Limb (tissue), 2 donors: ENCODE data around the gene P2RX1.

ENCODE experiments used
- DNase-seq, 2 donors: peaks; one replicate each; pipeline ENCODE4 v3.0.0-alpha.2; 2016; ENCODE audit errors: extremely low spot score in 2 of 2

Gene P2RX1

DNA sequence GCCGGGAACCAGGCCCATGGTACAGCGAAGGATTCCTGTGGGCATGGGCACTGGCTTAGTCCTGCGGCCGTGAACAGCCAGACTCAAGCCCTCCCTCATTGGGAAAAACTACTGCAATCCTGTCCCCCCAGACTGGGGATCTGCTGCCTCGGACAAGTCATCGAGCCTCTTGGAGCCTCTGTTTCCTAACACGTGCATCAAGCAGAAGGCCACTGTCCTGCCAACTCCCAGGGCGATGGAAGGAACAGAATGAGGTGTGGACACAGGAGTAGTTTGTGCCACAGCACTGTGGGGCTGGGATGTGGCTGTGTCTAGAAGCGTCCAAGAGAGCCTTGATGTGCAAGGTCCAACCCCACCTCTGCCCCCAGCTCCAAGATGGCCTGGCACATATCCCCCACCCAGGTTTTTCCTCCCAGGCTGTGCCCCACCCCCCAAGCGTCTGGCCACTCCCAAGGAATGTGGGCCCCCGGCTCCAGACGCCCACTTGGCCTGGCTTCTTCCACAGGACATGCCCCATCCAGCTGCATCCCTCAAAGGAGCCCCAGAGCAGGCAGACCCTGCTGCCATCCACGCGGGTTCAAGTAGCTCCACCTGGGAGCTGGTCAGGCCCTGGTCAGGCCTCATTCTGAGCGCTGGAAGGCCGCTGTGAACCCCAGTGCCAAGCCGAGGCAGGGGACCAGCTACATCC lies 26.8 kb downstream of the P2RX1 start:
- no peak for DNase-seq

DNA sequence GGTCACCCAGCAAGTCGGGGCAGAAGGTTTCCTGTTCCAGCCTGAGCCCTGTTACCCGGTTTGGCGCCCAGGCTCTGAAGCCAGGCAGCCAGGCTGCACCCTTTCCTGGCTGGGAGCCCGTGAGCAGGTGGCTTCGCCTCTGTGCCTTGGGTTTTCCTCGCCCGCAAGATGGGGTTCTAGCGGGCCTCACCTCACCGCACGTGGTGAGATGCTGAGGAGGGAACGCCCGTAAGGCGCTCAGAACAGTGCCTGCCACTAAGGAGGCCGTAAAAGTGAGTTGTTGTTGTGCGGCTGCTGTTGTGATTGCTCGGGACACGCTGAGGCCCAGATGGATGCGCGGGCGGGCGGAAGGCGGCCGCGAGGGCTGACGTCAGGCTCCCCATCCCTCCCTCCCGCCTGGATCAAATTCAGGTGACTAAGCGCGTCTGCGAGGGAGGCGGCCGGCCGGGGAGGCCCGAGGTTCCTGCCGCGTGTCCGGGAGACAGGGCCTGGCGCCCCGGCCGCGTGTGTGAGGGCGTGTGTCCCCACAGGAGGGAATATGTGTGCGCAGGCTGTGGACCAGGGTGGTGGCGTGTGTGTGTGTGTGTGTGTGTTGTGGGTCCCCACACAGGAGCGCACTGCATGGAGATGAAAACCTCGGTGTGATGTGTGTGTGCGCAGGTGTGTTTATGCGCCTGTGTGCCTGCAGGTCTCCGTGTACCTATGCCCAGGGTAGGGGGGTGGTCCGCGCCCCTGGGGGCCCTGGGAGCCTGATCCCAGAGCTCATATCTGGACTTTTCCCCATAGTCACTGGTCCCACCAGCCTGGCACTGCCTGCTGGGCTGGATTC lies 27.7 kb downstream of the P2RX1 start:
- peak; percentile 79 to 85 for DNase-seq

DNA sequence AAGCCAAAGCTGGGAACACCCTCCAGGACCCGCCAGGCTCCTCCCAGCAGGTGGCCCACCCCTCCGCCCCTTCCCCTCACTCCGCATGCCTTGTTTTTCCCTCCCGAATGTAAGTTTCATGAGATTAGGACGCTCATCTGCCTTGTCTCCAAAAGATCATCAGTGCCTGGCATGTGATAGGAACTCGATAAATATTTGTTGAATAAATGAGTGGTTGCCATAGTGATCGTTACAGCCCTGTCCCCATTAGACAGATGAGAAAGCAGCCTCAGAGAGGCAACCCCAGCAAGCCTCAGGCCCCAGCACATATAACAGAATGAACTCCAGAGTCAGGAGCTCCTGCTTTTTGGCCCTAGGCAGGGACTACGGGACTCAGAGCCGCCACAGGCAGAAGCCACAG lies 28.5 kb downstream of the P2RX1 start:
- no peak for DNase-seq

DNA sequence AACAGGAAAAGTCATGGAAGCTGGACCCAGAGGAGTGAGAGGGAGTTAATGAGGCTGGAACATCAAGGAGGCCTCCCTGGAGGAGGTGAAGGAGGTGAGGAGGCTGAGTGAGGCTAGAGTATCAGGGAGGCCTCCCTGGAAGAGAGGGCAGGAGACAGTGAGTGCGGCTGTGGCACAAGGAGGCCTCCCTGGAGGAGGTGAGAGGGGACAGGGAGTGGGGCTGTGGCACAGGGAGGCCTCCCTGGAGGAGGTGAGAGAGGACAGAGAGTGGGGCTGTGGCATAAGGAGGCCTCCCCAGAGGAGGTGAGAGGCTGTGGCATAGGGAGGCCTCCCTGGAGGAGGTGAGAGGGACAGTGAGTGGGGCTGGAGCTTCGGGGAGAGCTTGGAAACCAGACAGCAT lies 28.9 kb downstream of the P2RX1 start:
- DNase-seq = no peak

DNA sequence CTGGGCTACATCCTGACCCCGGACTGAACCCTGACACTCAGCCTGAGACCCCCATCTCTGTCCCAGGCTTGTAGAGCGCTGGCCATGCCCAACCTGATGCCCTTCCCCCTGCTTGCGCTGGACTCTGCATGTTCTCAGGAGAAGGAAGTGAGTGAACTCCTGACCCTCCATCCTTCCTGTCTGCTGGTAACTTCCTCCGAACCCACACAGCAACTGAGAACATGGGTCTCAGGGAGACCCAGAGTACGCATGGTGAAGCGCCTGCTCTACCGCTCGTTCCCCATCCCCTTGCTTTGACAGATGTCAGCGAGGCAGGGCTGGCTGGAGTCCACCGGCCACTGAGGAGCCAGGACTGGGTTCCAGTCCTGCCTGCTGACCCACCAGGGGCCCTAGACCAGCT lies 29.5 kb downstream of the P2RX1 start:
- no peak for DNase-seq

DNA sequence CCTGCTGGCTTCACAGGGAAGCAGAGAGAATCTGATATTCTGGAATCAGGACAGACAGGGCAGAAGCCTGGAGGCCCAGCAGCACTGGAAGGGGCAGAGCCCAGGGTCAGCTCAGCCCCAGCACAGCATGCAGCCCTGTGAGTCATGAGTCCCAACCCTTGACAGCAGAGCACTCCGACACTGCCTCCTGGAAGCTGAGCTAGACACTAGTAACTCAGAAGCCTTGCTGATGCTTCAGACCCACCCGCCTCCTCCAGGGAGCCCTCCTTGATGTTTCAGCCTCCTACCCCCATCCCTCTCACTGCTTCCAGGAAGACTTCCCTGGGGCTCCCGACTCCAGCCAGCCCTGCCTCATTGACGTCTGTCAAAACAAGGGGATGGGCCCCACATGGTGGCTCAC lies 30.3 kb downstream of the P2RX1 start:
- no peak for DNase-seq

DNA sequence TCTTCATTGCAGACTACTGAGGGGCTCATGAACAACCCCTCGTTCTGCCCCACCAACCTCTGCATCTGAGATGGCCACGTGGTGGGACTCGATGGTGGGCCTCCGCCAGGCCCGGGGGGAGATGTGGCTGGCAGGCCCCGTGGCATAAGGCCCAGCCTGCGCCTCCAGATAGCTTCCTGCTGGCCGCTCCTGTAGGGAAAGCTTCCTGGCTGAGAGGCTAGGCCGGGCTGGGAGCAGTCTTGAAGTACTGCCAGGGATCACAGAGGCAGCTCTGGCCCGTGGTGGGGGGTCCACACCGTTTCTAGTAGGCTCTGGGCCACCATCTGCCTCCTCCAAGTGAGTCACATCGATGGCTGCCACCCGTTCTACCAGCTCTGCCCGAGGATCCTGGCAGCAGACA lies 31.0 kb downstream of the P2RX1 start:
- DNase-seq = no peak

DNA sequence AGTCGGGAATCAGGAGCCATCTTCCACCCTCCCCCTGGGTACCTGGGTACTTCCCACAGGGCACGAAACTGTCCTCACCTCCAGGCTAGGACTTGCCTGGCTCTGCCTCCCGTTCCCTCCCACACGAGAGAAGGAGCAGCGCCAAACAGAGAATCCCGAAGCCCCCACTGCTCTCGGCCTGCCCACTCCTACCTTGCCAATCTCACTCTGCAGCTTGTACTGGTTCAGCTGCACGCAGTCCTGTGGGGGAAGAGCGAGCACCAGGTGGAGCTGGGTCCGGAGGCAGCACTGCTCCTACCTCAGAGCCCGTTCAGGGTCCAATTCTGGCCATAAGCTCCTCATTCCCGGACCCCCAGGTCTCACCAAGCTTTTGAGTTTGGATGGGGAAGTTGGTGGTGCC lies 32.1 kb downstream of the P2RX1 start:
- DNase-seq = no peak

DNA sequence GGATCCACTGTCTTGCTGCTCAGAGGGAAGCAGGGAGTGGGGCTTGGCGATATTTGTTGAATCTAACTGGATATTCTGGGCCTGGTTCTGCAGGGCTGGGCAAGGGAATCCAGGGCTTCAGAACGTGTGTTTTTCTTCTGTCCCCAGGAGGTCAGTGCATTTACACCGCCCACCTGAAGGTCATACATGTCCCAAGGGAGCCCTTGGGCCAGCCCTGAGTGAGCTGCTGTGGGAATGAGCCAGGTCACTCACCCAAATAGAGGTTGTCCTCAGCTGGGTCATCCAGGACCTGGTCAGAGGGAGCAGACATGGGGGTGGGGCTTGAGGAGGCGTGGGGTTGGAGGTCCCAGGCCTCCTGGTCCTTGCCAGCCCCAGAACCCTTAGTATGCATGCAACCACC lies 34.0 kb downstream of the P2RX1 start:
- no peak for DNase-seq

DNA sequence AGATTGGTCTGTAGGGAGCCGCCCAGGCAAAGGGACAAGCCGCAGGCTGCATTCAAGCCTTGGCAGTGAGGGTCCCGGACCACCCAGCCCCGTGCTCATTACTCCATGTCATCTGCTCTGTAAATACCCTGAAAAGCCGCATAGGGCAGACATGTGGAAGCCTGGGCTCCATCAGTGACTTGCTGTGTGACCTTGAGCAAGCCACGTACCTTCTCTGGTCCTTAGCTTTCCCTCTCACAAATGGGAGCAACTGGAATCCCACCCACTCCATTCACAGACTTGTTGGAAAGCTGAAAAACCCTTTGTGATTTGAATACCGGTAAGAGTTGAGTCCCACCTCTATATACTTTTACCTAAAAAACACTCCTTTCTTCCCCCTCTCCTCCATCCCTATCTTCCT lies 35.3 kb downstream of the P2RX1 start:
- DNase-seq = no peak

DNA sequence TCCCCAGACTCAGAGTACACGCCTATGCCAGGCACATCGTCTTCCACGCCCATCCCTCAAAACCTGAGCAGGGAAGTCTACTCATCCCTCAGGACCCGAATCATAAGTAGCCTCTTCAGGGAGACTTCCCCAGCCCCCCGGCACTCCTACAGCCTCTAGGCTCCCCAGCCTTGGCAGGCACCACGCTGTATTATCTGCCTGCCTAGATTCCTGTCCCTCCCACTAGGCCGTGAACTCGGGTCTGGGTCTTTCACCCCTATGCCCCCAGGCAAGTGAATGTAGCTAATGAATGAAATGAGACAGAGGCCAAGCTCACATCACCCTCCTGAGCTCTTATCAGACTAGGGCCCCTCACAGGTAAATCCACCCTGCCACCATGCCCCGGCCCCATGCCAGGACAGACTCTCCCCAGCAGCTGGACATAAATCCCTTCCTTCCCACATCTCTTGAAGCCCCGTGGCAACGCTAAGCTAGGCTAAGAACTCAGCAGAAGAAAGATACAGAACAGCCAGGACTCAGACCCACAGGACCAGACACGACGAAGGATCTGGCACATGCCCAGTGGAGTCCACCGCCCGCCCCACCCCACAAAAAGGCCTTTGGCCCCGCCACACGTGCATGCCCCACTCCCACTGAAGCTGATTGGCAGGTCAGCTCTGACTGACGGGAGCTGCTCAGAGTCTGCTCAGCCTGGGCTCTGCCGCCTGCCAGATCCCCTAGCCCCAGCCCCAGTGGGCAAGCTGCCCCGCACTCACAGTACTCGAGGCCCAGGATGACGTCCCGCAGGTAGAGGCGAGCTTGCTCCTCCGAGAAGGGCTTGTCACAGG lies 36.5 kb downstream of the P2RX1 start:
- no peak for DNase-seq

DNA sequence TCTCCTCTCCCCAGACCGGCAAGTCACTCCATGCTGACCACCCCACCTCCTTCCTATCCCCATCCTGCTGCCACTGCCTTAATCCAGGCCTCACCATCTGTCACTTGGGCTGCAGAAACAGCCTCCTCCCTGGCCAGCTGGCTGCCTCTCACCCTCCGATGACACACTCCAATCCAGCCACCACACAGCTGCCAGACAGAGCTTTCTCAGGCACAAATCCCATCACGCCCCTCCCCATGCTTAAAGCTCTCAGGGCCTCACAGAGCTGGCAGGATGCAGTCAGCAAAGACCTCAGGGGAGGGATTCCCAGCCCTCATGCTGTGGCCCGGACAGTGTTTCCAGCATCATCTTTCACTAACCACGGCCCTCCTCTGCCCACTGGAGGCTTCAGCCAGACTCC lies 37.1 kb downstream of the P2RX1 start:
- peak; percentile 68 to 70 for DNase-seq

DNA sequence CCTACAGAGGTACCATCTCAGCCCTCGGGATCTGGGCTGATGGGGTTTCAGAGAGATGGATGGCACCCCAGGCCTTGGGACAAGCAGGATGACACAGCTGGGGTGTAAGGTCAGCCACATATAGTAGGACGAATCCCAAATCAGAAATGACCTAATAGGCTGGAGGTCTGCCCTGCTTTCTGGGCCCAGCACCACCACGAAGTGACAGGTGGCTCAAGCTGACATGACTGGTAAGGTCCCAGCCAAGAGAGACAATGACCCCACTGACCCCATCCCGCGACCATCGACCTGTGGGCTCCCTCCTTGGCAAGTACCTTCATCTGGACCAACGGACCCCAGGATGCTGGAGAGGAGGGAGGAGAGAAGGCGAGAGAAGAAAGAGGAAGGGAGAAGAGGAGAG lies 39.0 kb downstream of the P2RX1 start:
- DNase-seq = no peak

DNA sequence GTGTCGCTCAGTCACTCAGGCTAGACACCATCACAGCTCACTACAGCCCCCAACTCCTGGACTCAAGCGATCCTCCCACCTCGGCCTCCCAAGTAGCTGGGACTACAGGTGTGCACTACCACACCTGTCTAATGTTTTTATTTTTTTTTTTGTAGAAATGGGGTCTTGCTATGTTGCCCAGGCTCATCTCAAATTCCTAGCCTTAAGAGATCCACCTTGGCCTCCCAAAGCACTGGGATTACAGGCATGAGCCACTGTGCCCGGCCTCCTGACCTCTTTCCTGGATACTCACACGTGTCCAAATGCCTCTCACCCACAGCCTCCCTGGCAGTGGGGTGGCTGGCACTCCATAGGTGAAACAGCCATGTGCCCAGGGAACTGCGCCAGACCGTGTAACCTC lies 40.9 kb downstream of the P2RX1 start:
- DNase-seq = no peak

DNA sequence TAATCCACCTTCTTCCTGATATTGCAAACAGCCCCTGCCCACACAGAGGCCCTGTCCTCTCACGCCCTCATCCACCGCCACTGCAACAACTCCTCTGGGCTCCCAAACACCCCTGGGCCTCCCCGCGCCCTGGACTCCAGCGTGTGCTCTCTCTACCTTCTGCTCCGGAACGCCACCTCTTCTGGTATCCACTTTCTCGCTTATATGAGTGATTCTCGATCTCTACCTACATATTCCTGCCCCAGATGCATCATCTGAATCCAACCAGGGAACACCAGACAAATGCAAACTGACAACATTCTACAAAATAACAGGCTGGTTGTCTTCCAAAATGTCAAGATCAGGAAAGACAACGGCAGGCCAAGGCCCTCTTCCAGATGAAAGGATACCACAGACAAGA lies 42.4 kb downstream of the P2RX1 start:
- no peak for DNase-seq

DNA sequence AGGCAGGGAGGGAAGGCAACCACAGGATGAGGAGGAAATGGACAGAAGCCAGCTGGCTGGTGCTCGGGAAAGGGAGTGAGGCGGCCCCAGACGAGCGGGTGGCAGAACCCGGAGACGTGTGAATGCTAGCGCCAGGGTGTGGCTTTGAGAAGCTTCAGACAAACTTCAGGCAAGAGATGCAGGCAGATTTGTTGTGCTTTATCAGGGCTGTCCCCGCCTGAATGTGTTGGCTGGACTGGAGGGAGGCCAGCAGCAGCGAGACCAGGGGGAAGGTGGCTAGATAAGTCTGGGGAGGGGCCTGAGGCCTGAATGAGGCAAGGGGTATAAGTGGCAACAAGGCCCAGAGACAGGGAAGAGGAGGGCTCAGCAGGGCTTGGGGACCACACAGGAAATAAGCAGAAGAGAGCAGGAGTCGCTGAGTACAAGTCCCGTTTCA lies 45.4 kb downstream of the P2RX1 start:
- DNase-seq = peak in 1 of 2 donors; percentile 37

DNA sequence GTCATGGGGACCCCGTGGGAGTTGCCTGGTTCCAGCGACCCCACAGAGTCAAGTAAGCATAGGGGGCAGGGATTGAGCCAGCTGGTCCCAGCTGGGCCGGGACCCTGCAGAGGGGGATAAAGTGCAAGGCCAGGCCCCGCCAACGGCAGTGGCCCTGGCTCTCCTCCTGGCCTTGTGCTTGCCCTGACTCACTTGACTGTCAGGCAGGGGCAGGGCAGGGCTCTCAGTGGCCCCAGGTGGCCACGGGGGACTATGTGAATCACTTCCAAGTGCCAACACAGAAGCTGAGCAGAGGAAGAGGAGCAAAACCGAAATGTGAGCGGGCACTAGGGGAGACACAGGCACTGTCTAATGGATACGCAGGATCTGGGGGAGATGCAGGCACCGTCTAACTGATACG lies 48.7 kb downstream of the P2RX1 start:
- DNase-seq = no peak

DNA sequence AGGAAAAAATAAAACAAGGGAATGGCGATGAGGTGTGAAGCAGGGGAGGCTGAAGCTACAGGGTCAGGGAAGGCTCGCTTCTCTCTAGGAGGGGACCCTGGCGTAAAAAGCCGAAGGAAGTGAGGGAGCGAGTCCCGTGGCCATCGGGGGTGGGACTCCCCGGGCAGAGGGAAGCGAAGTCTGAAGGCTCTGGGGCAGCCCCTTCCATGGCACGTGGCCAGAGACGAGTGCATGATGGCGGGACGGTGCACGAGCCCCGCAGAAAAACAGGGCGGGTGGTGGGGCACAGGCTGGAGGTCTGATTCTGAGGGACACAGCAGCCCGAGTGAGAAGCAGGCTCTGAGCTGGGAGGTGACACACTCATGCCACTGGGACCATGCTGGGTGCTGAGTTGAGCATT lies 49.2 kb downstream of the P2RX1 start:
- no peak for DNase-seq

DNA sequence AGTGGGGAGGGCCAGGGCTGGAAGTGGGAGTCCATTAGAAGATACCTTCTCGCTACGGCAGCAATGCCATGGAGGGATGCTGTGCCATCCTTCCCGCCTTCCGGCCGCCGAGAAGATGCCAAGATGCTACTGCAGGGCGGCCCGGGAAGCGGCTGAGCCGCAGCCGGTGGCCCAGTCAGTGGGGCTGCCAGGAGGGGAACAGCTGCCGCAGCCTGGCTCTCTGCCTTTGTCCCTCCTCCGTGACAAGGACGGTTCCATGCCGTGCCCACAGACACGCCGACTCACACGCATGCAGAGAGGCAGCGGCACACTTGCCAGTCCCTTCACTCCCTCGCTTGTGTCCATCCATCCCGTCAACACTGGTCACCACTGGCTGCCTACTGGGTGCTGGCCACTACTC lies 50.0 kb downstream of the P2RX1 start:
- DNase-seq = no peak

DNA sequence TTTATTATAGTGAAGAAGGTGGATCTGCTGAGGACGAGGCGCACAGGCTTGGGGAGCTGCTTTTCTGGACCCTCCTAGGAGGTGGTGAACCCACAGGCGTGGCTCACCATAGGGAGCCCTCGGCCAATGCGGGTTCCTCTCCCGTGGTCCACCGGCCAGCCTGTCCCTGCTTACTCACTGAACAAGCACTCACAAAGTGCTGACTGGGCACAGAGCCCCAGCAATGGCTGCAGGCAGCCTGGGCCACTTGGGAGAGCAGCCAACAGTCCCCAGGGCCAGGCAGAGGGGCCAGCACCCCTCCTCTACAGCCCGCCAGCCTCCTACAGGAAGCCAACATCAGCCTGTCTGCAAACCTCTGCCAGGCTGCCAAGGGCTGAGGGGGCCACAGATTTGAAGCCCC lies 51.1 kb downstream of the P2RX1 start:
- no peak for DNase-seq

DNA sequence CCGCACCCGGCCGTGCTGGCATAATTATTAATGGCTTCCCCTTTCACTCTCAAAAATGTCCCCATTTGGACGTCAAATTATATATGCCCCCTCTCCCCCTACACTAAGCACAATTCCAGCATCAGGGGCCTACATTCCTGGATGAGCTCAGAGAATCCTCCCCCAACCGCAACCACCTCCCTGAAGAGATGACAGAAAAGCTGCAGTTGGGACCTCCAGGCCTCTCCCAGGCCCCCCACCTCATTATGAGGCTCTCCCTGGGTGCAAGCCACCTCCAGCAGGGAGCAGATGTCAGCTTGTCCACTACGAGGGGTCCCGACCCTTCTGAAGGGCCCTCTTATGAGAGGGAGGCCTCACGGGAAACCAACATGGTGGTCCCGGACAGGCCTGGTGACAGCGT lies 51.7 kb downstream of the P2RX1 start:
- DNase-seq = no peak
